Adrenal gland (tissue), 5 donors: Measurements from ENCODE around the gene ELF1.
A peak's percentile ranks its signal among the peaks of the same experiment; 100 is the strongest.

ENCODE experiments used
- POLR2A ChIP-seq, 2 donors: fragments of 450-650 bp; IDR thresholded peaks; one replicate each; pipeline ENCODE4 v1.6.1; 2017; ENCODE audit warnings: antibody characterized with exemption in 2 of 2, mild to moderate bottlenecking in 2 of 2, moderate library complexity in 1 of 2
- TF ChIP-seq, protein P1 (sequence below), 6 experiments: fragments of 450-650 bp in 4 of 6; fragments of 200-600 bp in 2 of 6; sonication (generic) in 1 of 6; IDR thresholded peaks; 1 replicate in 5 of 6; 2 replicates in 1 of 6; pipeline versions ENCODE4 v1.5.1 to v1.8.0; 2016 to 2021; ENCODE audit warnings: antibody characterized with exemption in 6 of 6, mild to moderate bottlenecking in 2 of 6, moderate library complexity in 1 of 6
- donor health status: DM: no; HTN: no; CAD: no.

DNA sequence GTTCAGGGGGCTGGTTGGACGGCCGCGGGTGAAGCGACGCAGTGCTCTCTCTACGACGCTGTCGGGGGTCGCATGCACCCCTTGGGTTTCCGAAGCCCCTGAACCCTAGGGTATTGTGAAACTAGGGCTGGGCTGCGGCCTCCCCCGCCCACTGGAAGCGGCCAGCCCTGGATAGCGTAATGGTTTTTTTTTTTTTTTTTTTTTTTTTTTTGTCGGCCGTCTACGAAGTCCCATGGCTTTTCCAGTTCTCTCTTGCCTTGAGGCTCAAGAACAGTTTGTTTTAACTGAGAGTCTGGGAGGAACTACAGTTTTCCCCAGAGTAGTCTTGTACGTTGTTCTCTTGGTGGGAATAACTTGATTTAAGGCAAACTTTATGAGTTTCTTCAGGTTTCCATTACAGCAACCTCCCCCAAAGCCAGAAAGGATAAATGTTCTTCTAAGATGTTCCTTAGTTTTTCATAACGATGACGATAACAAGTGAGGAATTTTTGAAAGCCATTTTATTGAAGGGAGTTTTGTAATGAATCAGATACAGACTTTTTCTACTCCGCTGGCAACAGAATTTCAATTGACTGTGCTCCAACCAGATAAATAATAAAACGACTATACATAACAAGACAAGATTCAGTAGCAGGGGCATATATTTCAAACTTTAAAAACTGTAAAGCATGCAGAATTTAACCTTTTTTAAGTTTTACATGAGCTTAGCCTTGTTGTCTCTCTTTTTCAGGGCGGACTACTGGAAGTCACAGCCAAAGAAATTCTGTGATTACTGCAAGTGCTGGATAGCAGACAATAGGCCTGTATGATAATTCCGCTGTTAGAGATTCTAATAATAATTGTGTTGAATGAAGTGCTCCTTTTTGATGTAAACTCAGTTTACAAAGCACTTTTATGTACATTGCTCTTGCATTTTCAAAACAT lies 43.1 kb upstream of the ELF1 start:
- TF ChIP-seq, protein P1, sequence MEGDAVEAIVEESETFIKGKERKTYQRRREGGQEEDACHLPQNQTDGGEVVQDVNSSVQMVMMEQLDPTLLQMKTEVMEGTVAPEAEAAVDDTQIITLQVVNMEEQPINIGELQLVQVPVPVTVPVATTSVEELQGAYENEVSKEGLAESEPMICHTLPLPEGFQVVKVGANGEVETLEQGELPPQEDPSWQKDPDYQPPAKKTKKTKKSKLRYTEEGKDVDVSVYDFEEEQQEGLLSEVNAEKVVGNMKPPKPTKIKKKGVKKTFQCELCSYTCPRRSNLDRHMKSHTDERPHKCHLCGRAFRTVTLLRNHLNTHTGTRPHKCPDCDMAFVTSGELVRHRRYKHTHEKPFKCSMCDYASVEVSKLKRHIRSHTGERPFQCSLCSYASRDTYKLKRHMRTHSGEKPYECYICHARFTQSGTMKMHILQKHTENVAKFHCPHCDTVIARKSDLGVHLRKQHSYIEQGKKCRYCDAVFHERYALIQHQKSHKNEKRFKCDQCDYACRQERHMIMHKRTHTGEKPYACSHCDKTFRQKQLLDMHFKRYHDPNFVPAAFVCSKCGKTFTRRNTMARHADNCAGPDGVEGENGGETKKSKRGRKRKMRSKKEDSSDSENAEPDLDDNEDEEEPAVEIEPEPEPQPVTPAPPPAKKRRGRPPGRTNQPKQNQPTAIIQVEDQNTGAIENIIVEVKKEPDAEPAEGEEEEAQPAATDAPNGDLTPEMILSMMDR (IDR thresholded peaks at IDR 0.05) = no peak
- peak in 1 of 2 donors; percentile 52 for TF ChIP-seq POLR2A (IDR thresholded peaks at IDR 0.05)
